ENCODE data around the gene SLIT3. TPM values are rescaled to one million over a fixed set of nuclear protein-coding genes. Genes with fewer than 3 reads are reported as not detected.

Gene SLIT3
- total and polyA plus RNA-seq, 9 of the 15 experiments (the other 6 are each of a cell fraction or from before 2014, with no cell fraction given), result 0.01 to 0.04 TPM; not detected in 7

- no peak for TF ChIP-seq REST (IDR thresholded peaks at IDR 0.05; ENCODE audit: borderline replicate concordance)
- TF ChIP-seq REST (CRISPR knock-in tag; IDR thresholded peaks at IDR 0.05; ENCODE audit: low read depth), result no peak
- TF ChIP-seq ZBTB40 (IDR thresholded peaks at IDR 0.05), result no peak
- TF ChIP-seq ZBTB40 (CRISPR knock-in tag; IDR thresholded peaks at IDR 0.05), result no peak
- TF ChIP-seq SETDB1 (IDR thresholded peaks at IDR 0.05; ENCODE audit: low read length), result no peak
- TF ChIP-seq, protein P1, sequence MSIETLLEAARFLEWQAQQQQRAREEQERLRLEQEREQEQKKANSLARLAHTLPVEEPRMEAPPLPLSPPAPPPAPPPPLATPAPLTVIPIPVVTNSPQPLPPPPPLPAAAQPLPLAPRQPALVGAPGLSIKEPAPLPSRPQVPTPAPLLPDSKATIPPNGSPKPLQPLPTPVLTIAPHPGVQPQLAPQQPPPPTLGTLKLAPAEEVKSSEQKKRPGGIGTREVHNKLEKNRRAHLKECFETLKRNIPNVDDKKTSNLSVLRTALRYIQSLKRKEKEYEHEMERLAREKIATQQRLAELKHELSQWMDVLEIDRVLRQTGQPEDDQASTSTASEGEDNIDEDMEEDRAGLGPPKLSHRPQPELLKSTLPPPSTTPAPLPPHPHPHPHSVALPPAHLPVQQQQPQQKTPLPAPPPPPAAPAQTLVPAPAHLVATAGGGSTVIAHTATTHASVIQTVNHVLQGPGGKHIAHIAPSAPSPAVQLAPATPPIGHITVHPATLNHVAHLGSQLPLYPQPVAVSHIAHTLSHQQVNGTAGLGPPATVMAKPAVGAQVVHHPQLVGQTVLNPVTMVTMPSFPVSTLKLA (conservative IDR thresholded peaks at IDR 0.05), result no peak
Measured at GRCh38 chr5:168793841-168794837, 506.8 kb downstream of the SLIT3 start (continued).
